Activated effector memory CD4-positive, alpha-beta T cell treated with anti-CD3 and anti-CD28 coated beads, Interleukin-2, amount 50 U/mL, for 16 hours (primary cell): ENCODE results near the gene MRPL12.

Experiments
- DNase-seq: peaks from one replicate; pipeline ENCODE4 v3.0.0-alpha.2; 2020

The MRPL12 gene

GRCh38 chr17:81702934-81703746 lies at the start of gene MRPL12:
Gene MRPL12 (plus strand): TSS chr17:81703367. CDS start chr17:81703502, 135 bp downstream.
- DNase-seq = peak; percentile 97

- DNase-seq = no peak
Observed at GRCh38 chr17:81655378-81656117, 47.6 kb upstream of the MRPL12 start.

DNA sequence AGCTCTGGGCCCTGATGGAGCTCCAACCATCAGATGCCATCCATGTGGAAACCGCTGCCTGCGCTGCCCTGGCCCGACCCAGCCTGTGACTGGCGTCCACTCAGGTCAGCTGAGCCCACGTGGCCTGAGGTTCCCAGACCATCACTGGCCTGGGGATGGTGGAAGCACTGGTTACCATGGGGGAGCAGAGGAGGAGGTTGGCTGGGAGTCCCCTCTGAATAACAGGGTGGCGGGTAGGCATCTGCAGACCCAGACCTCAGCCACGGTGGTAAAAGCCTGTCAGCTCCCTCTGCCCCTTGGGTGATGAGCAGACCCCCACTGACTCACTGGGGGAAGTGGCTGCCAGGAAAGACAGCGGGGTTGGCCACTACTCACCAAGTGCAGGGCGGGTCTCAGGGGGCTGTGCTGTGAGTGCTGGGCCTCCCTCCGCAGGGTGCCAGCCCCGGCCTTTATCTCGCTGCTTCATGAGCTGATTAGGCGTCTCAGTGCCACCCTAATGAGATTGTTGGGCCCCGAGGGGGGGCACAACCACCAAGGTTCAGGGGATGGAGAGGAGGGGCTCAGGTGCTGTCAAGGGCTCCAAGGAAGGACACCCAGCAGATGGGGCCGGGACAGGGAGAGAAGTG lies 46.9 kb upstream of the MRPL12 start, which contains the start of gene PDE6G:
Gene PDE6G (minus strand): TSS at position 425 of the 626 bp plus-strand sequence. CDS start 3,237 bp downstream, outside the sequence.
- DNase-seq = no peak

- DNase-seq = no peak
Observed at GRCh38 chr17:81656835-81657234, 46.3 kb upstream of the MRPL12 start.

- no peak for DNase-seq
Observed at GRCh38 chr17:81659038-81659437, 44.1 kb upstream of the MRPL12 start.

DNA sequence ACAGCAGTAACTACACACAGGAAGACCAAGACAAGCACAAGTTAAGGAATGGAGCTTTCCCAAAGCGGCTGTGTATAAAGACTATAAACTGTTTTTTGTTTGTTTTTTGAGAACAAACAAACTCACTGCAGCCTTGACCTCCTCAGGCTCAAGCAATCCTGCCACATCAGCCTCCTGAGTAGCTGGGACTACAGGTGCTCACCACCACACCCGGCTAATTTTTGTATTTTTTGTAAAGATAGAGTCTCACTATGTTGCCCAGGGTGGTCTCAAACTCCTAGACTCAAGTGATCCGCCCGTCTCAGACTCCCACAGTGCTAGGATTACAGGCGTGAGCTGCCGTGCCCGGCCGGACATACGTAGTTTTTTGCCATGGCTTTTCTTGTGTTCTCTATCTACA lies 42.7 kb upstream of the MRPL12 start:
- DNase-seq = no peak

GRCh38 chr17:81662002-81662401 lies 41.2 kb upstream of the MRPL12 start:
- DNase-seq = no peak

- DNase-seq = no peak
Observed at GRCh38 chr17:81664051-81664470, 39.1 kb upstream of the MRPL12 start.

DNA sequence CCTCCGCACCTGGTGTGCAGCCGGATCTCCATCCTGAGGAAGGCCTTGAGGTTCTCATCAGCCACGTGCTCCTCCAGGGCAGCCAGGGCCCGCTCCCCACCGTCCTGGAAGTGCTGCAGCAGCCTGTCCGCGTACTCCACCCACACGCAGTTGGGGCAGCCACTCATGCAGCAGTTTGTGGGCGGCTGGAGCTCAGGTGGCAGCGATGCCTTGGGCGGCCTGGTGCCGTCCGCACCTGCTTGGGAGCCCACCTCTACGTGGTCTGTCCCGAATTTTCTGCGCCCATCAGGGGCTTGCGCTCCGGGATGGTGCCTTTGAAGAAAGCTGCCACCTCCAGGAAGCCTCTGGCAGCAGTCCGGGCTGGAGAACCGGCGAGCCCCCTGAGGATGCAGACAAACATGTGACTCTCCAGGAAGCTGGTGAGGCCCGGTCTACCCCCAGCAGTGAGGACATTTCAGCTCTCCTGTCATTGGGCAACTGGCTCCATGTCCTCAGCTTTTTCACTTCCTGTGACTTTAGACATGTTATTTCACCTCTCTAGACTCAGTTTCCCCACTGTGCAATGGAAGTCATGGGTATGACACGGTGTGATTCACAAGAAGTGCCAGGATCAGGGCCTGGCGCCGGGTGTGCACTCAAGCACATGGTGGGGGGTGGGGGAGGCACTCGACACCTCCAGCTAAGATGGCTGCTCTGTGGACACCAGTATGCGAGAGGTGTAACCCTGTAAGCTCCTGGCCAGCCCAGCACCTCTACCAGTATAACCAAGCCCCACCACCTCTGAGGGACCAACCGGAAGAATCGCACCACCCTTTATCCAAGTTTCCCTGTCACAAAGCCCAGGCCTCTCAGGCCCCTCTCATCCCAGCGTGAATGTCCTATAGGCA lies 37.7 kb upstream of the MRPL12 start:
- peak; percentile 83 for DNase-seq

DNA sequence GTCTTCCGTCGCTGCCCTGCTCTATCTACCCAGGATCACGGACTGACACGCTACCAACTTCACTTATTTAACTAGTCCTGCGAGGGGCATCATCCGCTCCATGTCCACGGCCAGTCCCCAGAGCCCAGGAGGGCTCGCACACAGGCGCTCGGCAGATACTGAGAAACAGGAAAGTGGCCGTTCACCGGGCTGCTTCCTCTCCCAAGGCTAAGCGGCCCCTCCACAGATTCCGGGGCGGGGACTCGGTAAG lies 37.1 kb upstream of the MRPL12 start:
- no peak for DNase-seq

DNA sequence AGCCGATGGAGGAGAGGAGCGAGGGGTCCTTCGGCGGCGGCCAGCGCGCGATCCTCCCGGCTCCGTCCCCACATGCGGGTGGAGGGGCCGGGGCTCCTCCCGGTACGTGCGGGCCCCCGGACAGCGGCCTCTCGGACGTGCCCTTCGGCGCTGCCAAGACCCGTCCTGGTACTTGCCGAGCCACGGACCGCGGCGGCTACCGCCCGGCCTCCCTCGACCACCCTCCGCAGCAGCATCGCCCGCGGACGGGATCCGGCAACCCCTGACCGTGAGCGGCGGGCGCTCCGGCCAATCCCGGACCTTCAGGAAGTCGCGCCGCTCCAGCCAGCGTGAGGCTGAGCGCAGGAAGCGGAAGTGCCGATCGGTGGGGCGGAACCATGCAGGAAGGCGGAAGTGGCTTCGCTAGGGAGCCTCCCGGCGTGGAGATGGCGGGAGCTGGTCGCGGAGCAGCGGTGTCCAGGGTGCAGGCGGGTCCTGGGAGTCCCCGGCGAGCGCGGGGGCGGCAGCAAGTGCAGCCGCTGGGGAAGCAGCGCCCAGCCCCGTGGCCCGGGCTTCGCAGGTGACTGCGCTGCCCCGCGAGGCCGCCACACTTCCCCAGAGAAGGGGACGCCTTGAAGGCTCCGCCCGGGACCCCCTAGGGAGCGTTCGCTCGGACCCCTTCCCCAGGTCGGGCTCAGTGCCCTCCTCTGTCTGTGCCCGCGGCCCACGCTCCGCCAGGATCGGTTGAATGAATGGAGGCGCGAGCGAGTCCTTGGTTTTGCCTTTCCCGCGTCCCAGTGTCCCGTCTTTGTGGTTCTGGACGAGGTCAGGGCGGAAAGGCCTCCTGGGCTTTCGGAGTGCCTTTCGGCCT lies 36.6 kb upstream of the MRPL12 start, which contains the start of the genes CCDC137 and OXLD1:
Gene CCDC137 (plus strand): TSS at position 396 of the 850 bp plus-strand sequence. CDS start 30 bp downstream, at position 426.
Gene OXLD1 (minus strand): TSS at position 264 of the 850 bp plus-strand sequence. CDS start 28 bp downstream, at position 236.
- peak; percentile 97 for DNase-seq

GRCh38 chr17:81667754-81668153 lies 35.4 kb upstream of the MRPL12 start:
- no peak for DNase-seq

GRCh38 chr17:81672504-81672903 lies 30.7 kb upstream of the MRPL12 start:
- DNase-seq = no peak

- no peak for DNase-seq
Observed at GRCh38 chr17:81672954-81673353, 30.2 kb upstream of the MRPL12 start.

- DNase-seq = no peak
Observed at GRCh38 chr17:81673561-81674258, 29.5 kb upstream of the MRPL12 start.

DNA sequence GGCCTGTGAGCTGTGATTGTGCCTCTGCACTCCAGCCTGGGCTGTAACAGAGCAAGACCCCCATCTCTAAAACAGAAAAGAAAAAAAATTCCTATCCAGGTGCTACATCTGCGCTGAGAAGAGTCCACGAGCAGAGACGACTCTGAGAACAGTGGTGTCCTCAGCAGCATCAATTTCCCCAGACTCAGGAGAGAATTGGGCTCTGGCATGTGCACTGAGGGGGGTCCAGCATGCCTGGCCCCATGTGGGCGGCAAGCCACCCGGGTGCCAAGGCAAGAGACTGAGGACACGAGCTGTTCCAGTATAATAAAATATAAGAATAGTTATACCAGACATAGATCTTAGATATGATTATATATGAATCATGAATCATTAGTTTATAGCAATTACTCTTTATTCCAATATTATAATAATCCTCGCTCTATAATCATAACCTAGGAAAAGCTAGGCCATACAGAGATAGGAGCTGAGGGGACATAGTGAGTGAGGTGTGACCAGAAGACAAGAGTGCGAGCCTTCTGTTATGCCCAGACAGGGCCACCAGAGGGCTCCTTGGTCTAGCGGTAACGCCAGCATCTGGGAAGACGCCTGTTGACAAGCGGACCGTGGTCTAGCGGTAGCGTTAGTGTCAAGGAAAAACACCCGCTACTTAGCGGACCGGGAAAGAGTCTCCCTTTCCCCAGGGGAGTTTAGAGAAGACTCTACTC lies 27.5 kb upstream of the MRPL12 start:
- peak; percentile 75 for DNase-seq

DNA sequence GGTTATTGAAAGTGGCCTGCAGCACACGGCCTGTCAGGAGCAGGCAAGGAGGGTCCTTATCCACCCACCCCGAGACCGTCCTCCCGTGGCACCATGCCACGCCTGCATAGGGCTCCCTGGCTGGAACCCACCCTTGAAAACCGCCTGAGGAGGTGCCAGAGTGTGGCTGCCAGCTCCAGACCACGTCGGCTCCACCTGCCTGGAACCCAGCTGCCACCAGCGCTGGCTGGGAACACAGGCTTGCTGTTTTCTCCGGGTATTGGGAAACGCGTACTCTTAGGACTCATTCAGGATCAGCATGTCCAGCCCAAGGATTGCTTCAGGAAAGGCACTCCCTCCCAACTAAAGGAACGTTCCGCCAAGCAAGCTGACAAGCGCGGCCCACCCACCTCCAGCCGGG lies 26.3 kb upstream of the MRPL12 start:
- no peak for DNase-seq

DNA sequence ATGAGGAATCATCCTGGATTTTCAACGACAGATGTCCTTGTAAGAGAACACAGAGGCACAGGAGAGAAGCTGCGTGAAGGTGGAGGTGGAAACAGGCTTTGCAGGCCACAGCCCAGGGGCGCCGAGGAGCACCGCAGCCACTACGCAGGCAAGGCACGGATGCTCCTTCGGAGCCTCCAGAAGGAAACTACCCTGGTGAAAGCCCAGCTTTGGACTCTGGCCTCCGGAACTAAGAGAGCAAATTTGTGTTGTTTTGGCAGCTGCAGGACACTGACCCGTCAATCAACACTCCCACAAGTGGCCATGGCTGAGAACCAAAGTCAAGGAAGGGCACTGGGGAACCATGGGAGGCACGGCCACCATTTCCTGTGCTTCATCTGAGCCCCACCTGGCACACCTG lies 23.0 kb upstream of the MRPL12 start:
- no peak for DNase-seq

DNA sequence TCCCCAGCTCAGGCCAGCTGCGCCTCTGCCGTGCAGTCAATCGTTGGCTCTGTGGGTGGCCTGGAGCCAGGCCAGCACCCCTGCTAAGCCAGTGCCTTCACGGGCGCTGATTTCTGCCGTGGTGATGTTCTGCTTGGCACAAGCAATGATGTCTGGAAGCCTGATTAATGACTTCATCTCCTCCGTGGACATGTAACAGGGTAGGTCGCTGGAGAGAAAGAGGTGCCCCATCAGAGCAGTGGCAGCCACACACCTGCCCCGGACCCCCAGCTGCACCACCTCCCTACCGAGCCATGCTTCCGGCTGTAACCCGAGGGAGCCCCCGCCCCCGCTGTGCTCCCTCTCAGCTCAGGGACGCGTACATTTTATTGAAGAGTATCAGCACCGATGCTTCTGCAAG lies 21.5 kb upstream of the MRPL12 start:
- no peak for DNase-seq

DNA sequence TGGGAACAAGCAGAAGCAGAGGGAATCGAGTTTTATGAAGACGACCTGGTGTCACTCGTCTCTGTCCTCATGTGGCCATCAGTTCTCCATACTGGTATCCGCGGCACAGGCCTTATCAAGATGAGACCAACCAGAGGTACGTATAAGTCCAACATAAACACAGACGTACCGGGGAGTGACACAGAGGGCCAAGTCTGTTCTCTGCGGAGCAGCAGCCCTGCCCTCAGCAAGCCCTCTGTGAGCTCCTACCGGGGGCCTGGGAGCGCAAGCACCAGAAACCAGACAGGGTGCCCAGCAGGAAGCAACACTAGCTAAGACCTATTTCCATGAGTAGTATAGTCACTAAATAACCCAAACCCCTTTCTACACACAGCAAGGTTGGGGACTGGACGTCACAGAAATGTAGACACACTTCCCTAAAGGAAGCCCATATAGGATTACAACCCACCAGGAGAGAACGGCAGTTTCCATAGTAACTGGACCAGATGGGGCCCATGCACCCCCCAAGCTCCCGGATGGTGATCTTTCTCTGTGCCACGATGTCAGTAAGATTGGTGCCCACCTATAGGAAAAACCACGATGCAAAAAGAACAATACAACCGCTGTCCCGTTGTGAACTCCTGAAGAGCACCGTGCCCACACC lies 20.5 kb upstream of the MRPL12 start:
- DNase-seq = no peak
